A549 treated with AZD2906 at 1 μM for 4 hours (cell line): ENCODE data around the gene PLN. TPM values are rescaled to one million over a fixed set of nuclear protein-coding genes. Genes with fewer than 3 reads are reported as not detected.

ENCODE experiments used
- total RNA-seq: library from RNA; stranded (reverse); fragments of 200-300 nt; extraction: Qiagen RNA extraction; gene quantifications from 5 replicates; pipeline ENCODE4 v1.2.3, GENCODE V29; 2022

PLN gene
- not detected in 5 replicates for total RNA-seq

DNA sequence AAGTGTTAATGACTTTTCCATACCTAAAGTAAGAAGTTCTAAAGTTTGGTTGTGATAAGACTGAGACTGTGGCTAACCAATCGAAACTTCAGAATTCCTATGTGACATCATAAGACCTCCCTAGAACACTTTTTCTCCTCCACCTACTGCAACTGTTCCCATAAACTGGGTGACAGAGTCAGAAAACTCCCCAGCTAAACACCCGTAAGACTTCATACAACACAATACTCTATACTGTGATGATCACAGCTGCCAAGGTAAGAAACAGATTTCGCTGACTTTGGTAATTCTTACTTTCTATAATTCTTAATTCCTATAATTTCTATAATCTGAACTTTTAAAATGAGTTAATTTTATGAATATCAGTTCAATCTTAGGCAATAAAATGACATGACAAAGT lies at the start of gene PLN:
TSS of gene PLN (plus strand) at position 161 of the 400 bp plus-strand sequence. CDS start 10,626 bp downstream, outside the sequence.

Other genes starting within 250 kb of the PLN start
- 1.1 to 1.7 TPM (median 1.6 TPM) in 5 replicates for gene CEP85L, start 103.3 kb downstream of the PLN start, total RNA-seq